T-helper 2 cell treated with Interferon-gamma antibody and Interleukin-4, amounts not matched to agents 100 ng/mL and 5 ng/mL, for 36 hours (primary cell): Measurements from ENCODE around the gene MYO1D. TPM values are rescaled to one million over a fixed set of nuclear protein-coding genes. Genes with fewer than 3 reads are reported as not detected.

Experiments used
- intact Hi-C: fragments of 100-400 bp; cut with micrococcal nuclease; formaldehyde crosslinking; loops from one replicate; pipeline ENCODE4 v1.15.1; 2023
- total RNA-seq: library from RNA; stranded (reverse); gene quantifications from 2 replicates; pipeline ENCODE4 v1.2.3, GENCODE V29; 2022

The MYO1D gene
- total RNA-seq, 1 donor from 2014 or later, result 9.3 TPM

DNA sequence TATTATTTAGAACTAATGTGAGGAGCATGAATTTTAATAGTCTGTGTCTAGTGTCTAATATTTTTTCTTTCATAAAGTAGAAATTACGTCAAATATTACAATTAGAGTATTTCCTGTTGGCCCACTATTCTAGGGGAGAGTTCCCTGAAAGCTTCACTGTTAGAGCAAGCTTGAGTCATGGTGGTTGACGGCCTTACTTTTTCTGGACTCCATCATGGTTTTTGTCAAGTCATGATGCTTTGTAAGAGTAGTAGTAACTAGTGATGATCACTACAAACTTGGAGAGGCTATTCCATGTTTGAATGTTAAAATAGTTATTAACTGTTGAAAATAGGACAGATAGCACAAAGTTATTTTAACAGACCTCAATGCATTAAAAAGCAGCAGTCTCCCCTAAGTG lies 431.0 kb downstream of the MYO1D start:
- intact Hi-C loops, result loop anchor here (2.0 kb wide), 1 partner anchor 13 kb away; no protein-coding TSS in a partner anchor

DNA sequence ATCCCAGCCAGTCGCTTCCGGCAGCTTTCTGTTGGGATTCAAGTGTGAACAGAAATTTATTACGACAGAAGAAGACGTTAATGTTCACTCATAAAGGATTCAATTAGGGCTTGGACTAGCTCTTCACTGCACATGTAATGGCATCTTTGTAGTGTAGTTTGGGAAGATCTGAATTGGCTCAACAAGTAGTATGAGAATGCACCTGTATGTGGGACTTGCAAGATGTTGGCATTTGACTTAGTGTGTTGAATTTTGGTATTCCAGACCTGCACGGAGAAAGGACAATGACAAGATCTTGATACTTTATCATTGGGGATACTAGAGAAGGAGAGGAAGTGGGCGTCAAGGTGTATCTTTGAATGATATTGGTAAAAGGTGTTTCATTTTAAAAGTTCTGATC lies 431.4 kb downstream of the MYO1D start:
- intact Hi-C loops, result loop anchor here (2.0 kb wide), 1 partner anchor 13 kb away; no protein-coding TSS in a partner anchor

DNA sequence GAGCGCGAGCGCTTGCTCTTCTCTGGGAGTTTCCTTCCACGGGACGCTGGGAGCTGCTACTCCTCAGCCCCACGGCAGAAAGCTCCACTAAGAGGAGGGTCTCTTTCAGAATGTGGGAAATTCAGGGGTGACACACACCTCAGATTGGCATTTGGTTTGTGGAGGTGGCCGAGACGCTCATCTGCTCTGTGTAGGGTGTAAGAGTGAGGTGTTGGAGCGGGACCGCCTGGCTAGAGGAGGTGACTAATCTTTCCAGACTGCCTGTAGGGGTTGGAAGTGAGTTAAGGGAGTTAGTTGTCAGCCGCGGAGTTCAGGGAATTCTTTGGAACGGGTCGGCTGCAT lies 431.9 kb downstream of the MYO1D start:
- intact Hi-C loops, result loop anchor here (2.0 kb wide), 1 partner anchor 14 kb away; no protein-coding TSS in a partner anchor

DNA sequence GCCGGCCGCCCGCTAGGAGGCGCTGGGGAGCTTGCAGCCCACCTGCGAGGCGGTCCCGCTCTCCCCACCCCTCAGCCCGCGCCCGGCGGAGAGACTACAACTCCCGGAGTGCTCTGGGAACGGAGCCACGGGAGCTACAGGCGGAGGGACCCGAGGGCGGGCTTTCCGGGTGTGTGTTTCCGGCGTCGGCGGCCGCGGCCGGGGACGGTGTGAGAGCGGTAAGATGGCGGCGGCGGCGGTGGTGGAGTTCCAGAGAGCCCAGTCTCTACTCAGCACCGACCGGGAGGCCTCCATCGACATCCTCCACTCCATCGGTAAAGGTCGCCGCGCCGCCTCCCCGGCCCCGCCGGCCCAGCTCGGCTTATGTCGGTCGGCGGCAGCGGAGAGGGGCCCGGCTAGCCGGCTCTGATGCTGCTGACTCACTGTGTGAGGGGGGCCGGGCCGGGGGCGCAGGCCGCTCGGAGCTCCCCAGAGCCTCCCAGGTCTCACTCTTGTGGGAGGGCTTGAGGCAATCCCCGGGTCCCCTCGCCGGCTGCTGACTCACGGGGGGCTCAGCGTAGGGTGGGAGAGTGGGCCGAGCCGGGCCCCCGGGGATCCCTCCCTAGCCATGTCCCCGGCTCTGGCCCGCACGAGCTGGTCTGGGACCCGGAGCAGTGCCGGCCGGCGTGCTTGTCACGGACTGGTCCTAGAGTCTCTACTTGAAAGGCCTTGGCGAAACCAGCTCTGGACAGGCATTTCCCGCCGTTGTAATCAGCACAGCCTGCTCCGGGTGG lies 432.4 kb downstream of the MYO1D start, which contains the start of gene PSMD11:
PSMD11 (plus strand) TSS at position 210 of the 773 bp plus-strand sequence; CDS start at position 224, 14 bp downstream.
- intact Hi-C loops, result loop anchor here (1.0 to 5.0 kb wide), 5 partner anchors 14 to 433 kb away; partner anchors contain the start of genes CDK5R1, MYO1D and ZNF207

DNA sequence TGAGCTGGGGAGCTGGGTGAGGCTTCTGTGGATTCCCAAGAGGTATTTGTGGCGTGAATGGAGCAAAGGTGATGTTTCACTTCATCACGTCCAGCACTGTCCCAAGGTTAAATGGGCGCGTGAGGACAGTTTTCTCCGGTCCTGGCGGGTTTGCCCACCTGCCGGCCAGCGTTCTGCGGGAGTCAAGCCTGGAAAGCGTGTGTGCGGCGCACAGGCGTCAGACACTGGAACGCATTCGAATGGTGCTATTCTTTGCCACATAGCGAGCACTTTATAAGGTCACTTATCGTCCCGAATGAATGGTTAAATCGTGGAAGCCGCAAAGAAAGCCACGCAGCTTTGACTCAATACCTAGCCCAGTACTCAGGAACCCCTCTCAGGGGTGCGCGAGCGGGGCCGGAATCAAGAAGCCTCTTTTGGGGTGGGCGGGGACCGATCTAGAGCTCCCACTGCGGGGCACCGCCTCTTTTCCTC lies 433.1 kb downstream of the MYO1D start:
- intact Hi-C loops, result loop anchor here (1.0 to 5.0 kb wide), 5 partner anchors 15 to 433 kb away; partner anchors contain the start of genes CDK5R1, MYO1D and ZNF207

Other genes with a start within 250 kb of the MYO1D start
- gene TMEM98, start 51.0 kb upstream of the MYO1D start, total RNA-seq, result 10.5 and 12.2 TPM in 2 replicates
- not detected in 2 replicates for gene SPACA3, start 114.7 kb upstream of the MYO1D start, total RNA-seq